Limb (tissue), 2 donors: Measurements from ENCODE around the gene CMYA5.

ENCODE experiments used
- DNase-seq, 2 donors: peaks; one replicate each; pipeline ENCODE4 v3.0.0-alpha.2; 2016; ENCODE audit errors: extremely low spot score in 2 of 2

The CMYA5 gene

DNA sequence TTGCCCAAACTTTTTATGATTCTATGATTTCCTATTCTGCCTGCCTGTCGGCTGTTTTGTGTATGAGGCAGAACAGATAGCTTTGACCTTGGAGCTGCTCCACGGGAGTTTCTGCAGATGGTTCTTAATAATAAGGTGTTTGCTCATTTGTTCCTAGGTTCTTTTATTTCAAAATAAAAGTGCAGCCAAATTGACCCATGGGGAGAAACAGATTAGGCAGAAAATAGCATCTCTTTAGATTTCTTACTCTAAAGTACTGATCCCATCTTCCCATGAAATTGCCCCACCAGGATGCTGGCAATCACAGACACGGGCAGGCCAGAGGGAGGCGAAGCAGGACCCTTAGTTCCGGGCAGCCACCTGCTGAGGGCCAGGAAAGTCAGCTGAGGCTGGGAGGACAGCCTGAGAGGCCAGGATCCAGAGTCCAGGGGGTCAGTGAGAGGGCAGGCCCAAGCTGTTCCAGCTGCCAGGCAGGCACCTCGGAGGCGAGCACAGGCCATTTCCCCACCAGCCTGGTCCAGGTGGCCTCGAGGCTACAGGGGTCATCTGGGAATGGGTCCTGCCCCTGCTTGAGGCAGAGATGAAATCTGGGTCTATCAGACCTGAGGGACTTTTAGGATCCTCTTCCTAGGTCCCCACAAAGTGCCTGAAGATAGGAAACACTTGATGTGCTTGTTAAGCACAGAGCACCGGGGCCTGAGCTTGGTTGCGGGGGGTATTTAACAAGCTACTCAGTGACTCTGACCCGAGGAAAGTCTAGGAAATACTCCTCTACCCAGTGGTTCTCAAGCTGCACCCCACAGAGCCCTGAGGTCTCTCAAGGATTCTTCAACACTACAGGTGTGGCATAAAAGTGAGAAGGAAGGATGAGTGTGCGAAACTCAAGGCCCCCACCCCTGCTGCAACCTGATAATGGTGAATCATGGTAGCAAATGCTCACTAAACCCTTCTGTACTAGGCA, 145.4 kb downstream of the CMYA5 start:
- no peak for DNase-seq

DNA sequence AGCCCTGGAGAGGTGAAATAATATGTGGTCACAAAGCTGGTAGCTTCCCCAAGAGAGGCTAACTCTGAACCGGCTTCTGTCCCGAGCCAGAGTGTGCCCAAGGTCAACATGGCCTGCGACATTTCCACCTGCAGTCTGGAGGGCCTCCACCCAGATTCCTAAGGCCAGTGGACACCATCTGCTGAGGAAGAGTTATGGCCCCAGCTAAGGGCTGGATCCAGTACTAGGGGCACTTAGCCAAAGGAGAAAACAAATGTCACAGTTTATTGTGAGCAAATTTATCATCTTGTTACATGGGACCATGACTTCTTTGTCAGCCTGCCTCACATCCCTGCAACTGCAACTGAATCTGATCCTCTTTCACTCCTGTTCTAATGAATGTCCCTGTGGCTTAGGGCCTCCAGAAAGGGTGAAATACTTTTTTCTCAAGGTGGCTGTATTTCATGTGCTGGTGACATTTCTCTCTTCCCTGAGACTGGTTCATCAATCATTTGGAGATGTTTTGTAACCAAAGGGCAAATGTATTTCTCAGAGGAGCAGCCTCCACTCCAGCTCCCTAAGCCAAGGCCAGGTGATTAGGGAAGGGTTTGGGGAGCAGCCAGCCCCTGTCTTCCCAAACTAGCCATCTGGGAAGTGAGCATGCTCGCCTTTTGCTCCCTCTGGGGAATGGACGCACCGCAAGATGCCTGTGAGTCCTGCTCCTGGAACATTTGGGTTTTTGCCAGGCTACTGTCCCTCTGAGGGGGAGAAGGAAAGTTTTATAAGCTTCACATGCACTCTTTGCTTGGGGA, 148.3 kb downstream of the CMYA5 start:
- DNase-seq: peak in 1 of 2 donors; percentile 64

DNA sequence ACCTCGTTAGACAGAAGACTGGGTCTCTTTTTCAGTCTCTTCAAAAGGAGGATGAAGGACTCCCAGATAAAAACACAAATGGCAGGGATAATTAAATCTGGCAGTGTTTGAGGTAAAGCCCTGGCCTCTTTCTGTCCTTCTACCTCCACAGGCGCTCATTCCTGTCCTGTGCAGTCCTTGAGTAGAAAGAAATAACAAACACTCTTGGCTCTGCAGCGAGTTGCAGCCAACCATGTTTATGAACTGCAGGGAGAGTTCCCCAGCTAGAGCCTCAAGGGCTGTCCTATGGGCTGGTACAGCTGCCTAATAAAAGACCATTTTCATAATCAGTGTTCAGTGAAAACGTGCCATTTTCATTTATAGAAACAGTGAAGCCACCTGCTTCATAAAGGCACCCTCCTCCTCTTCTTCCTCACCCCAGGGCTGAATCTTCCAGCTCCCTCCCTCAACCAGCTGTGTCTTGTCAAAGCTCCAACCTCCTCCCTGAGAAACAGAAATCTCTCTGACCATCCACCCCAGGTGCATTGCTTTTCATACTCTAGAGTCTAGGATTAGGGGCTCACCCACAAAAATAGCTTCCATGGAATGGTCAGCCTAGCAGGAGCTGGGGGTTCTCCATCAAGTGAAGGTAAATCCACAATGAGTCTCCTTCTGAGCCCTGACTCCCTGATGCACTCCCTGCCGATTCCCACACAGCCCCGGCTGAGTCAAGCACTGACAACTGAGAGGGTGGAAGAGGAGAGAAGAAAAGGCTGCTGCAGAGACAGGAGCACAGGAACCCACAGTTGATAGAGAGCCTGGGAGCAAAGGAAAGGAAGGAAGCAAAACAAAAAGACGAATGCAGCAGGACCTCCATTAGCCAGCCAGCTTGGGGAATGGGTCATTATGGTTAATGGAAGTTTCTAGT, 150.7 kb downstream of the CMYA5 start:
- DNase-seq: no peak

DNA sequence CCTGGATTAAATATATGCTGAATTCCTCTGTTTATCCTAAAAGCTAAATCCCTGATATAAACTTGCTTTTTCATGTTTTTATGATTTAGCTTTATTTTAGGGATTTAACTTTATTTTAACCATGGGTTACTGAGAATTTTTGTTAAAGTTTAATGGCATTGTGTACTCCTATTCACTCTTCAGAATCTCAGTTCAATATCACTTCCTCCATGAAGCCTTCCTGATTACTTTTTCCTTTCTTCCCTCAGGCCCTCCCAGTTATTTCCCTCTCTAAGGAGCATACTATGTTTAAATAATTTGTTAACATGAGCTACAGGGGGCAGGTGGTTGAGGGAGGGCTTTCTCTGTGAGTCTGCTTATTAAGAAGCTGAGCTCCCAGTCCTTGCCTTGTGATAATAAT, 151.5 kb downstream of the CMYA5 start:
- no peak for DNase-seq

DNA sequence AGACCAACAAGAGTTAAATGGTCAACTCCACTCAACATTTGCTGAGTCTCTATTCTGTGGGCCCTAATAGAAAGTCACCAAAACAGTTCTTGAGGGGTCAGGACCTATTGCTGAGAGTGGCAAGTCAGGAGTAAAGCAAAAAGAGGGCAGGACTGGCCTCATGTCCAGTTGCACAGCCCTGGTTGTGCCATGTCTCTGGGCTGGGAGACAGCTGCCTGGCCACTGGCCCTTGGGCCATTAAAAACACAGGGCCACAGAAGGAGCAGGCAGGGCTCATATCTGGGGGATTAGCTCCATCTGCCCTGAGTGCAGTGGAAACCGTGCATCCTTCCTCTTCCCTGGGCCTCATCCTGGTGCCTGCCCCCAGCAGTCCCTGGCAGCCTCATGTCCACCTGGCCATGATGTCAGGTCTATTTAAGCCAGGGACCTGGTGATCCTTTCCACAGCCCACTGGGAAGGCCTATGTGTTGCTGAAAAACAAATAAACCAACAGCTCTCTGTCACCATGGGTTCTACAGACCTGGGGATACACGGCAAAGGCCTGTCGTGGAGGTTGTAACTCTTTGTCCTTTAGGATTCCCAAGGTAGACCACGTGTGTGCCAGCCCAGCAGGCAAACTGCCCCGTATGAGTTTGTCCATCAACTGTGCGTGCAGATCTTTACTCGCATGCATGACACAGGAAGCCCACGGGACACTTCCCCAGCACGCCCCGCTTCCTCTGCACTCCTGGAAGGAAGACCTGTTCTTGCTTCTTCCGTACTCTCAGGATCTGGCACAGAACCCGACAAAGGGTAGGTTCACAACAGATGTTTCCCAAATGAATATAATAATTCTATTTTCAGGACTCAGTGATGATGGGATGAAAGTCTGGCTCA, 152.6 kb downstream of the CMYA5 start:
- no peak for DNase-seq

DNA sequence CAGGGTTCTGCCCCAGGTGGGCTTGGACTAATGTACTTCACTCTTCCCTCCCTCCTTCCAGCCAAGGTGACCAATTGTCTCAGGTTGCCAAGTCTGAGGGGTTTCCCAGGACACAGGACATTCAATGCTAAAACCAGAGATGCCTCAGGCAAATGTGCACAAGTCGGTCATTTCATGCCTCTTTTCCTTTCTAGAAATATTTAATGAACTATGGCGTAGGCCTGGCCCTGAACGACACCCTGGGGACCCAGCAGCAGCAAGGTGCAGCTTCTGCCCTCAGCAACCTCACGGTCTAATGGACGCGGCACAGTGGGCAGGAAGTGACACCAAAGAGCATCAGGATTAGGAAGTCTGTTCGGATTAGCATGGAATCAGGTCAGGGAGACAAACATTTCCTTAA, 153.4 kb downstream of the CMYA5 start:
- peak in 1 of 2 donors; percentile 26 for DNase-seq

DNA sequence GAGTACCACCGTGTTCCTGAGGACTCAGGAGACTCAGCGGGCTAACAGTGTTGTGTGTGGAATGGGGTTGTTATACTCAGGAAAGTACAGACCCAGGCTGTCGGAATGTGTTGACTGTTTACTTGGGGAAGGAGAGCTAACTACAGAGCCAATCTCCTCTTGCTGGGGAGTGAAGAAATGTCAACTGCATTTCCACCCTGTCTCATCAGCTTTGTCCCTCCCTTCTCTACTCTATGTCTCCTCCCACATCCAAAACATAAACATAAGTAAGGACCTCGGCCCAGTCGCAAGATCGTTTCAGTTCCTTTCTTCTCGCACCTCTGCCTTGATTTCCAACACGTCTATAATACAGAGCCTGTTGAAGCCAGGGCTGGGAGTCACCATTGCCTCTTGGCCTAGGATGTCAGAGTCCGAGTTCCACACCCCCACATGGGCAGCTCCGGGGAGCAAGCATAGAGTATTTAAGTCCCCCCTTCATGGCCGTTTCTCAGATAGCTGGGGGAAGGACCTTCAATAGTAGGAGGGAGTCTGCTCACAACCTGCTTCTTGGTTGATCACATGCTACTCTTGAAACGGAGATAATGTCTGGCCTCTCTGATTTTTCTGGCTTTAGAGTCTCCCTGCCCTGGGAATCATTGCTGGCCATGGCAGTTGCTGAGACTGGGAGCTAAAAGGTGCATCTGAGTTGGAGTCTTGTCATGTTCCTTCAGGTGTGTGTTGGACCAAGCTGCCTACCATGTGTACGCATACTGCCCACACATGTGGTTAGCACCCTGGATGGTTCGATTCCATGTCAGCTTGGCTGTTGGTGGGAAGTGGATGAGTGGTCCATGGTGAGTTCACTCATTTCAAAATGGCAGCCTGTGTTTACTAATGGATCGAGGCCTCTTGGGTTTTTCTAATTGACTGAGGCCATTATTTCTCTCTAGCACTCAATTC, 154.1 kb downstream of the CMYA5 start:
- DNase-seq: peak in 1 of 2 donors; percentile 10

DNA sequence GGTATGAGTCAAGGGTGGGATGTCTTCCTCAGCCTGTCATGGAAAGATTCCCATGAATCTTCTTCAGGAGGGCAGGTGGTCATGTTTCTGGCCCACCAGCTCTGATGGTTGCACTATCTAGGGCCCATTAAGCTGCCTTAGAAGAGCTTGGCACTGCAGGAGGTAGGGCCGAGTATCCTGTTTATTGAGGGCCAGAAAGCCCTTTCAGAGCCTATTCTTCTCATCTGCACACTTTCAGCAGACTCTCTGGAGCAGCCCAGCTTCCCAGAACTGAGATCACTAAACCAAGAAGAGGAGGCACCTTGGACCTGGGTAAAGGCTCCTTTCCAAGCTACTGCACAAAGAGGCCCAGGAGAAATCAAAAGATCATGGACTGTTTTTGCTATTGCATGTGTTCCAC, 154.9 kb downstream of the CMYA5 start:
- peak in 1 of 2 donors; percentile 16 for DNase-seq

DNA sequence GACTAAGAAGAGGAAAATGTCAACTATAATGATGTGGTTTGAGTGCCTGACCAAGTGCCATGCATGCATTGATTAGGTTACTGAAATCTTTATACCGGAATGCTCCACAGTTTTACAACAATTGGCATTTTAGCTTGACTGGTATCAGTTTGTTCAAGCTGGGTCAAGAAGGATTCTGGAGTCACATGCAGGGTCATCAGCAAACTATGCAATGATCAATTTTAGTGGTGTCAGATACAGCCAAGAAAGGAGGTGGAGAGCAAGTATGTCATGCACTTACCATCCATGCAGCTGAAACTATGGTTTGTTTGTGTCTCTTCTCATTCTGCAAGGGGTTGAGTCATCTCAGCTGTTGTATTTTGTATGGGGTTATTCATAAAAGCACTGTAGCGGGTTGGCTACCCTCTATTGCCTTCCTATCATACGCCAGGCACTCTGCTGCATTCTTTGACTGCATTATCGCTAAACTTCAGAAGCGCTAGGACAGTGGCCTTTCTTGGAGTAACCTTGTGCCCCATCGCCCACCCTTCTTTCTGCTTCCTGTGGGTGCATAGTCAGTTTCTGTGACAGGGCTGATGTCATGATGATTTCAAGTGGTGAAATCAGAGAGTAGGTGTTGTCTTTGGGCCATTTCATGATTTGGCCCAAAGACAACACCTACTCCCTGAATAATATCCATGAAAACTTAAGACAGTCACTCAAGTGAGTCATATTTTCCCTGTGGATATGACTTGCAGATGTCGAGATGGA, 156.0 kb downstream of the CMYA5 start:
- DNase-seq: peak in 1 of 2 donors; percentile 9

DNA sequence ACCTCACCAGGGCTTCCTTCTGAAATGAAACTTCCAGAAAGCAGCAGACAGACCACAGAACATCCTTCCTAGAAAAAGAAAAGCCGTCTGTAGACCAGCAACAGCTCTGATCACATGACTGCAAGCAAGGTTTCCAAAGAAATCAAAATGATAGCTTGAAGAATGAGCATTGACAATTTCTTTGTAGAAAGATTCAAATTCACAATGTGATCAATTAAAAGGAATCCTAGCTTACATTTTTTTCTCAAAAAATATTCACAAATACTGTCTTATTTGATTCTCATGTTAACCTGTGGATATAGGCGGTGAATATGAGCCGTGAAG, 156.5 kb downstream of the CMYA5 start:
- DNase-seq: no peak

DNA sequence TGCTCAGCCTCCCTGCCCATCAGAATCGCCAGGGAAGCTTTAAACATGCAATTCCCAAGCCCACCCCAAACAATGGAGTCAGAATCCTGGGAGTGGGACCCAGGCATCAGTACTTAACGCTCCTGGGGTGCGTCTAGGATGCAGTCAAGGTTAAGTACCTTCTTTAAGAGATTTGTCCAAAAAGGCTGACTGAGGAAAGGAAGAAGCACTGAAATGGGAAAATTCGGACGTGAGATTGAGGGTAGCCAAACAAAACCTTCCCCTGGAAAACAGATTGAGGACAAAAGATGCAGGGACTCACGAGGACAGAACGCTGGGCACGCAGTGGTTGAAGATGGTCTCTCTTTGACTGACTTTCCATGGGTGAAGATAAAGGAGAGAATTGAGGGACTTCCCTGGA, 157.9 kb downstream of the CMYA5 start:
- DNase-seq: peak in 1 of 2 donors; percentile 2

DNA sequence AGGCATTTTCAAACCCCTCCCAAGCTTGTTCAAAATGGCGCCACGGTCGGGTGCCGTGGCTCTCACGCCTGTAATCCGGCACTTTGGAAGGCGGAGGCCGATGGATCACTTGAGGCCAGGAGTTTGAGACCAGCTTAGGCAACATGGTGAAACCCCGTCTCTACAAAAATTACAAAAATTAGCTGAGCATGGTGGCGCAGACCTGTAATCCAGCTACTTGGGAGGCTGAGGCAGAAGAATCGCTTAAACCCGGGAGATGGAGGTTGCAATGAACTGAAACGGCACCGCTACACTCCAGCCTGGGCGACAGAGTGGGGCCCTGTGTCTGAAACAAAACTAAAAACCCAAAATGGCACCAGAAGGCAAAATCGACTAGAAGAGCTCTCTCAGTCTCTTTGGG, 159.4 kb downstream of the CMYA5 start:
- DNase-seq: peak in 1 of 2 donors; percentile 12
